Hepatocyte (in vitro differentiated cells): ENCODE data around the gene MRPS18C.

ENCODE experiments used
- CTCF ChIP-seq: fragments of 200-600 bp; sonication (generic); IDR thresholded peaks from 2 replicates; pipeline ENCODE4 v1.5.1; 2016; ENCODE audit warnings: antibody characterized with exemption, mild to moderate bottlenecking; ENCODE audit not compliant: poor library complexity
- EZH2 ChIP-seq: fragments of 200-600 bp; sonication (generic); IDR thresholded peaks from 2 replicates; pipeline ENCODE4 v1.6.1; 2016; ENCODE audit warnings: antibody characterized with exemption, mild to moderate bottlenecking, borderline replicate concordance
- EZH2phosphoT487 ChIP-seq: fragments of 200-600 bp; sonication (generic); IDR thresholded peaks from one replicate; pipeline ENCODE4 v1.6.1; 2018; ENCODE audit warnings: antibody characterized with exemption, mild to moderate bottlenecking, low read depth, moderate library complexity; ENCODE audit not compliant: unreplicated experiment, severe bottlenecking

- TF ChIP-seq EZH2 (no peak), CTCF (no peak), EZH2phosphoT487 (no peak)
These were observed 1.2 kb upstream of the MRPS18C start for GRCh38 chr4:83454686-83455085.
